Rectal smooth muscle tissue (tissue), 1 donor: ENCODE results near the gene ABCC3.

Experiments
- H3K27ac ChIP-seq: one replicate; pipeline ENCODE4 v1.7.0; 2013; ENCODE audit warnings: low read depth, low read length, inconsistent platforms
- H3K27me3 ChIP-seq: one replicate; pipeline ENCODE4 v1.7.0; 2013; ENCODE audit warnings: low read length; ENCODE audit not compliant: control insufficient read depth, insufficient read depth
- H3K36me3 ChIP-seq: one replicate; pipeline ENCODE4 v1.7.0; 2013; ENCODE audit warnings: low read length; ENCODE audit not compliant: control insufficient read depth, insufficient read depth
- H3K4me1 ChIP-seq: one replicate; pipeline ENCODE4 v1.7.0; 2013; ENCODE audit warnings: low read length; ENCODE audit not compliant: control insufficient read depth, insufficient read depth
- H3K4me3 ChIP-seq: one replicate; pipeline ENCODE4 v1.7.0; 2013; ENCODE audit warnings: low read length
- H3K9ac ChIP-seq: one replicate; pipeline ENCODE4 v1.7.0; 2013; ENCODE audit warnings: low read length

ABCC3 gene

GRCh38 chr17:50682441-50682840, 47.8 kb downstream of the ABCC3 start:
- Histone ChIP-seq H3K27ac (no peak overlapping the region), H3K36me3 (no peaks in the 10 kb centered on the region), H3K4me3 (no peak overlapping the region), H3K9ac (no peak overlapping the region), H3K4me1 (peaks cover 15% of the 10 kb centered on the region), H3K27me3 (no peaks in the 10 kb centered on the region)

DNA sequence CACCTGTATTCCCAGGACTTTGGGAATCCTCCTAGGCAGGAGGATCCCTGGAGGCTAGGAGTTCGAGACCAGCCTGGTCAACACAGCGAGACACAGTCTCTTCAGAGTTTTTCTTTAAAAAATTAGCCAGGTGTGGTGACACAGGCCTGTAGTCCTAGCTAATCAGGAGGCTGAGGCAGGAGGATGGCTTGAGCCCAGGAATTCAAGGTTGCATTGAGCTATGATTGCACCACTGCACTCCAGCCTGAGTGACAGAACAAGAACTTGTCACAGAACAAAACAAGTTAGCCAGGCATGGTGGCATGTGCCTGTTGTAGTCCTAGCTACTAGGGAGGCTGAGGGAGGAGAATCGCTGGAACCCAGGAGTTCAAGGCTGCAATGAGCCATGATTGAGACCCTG, 48.3 kb downstream of the ABCC3 start:
- no peaks in the 10 kb centered on the region for H3K27me3 ChIP-seq
- no peak overlapping the region for H3K27ac ChIP-seq
- H3K9ac ChIP-seq: no peak overlapping the region

DNA sequence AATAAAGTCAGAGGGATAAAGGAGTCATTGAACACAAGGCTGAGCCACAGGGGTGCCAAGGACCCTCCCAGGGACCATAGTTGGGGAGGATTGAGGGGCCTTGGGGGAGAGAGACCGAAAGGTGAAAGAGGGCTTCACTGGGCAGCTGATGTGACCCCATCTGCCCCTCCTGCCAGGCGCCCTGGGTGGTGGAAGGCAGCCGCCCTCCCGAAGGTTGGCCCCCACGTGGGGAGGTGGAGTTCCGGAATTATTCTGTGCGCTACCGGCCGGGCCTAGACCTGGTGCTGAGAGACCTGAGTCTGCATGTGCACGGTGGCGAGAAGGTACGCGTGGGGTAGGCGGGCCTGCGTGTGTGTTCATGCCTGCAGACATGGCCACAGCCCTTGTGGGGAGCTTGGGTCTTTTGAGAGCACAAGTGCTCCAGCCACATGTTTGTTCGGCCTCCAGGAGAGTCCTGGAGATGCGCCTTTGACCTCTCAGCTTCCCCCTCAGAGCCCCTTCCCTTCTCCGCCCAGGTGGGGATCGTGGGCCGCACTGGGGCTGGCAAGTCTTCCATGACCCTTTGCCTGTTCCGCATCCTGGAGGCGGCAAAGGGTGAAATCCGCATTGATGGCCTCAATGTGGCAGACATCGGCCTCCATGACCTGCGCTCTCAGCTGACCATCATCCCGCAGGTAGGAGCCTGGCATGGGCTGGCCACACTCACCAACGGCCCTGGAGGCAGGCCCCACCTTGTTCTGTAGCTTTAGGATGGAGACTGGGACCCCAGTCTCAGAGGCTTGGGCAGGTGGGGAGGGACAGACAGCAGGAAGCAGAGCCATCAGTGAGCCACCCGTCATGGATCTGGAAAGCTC, 49.0 kb downstream of the ABCC3 start:
- Histone ChIP-seq H3K9ac (no peak overlapping the region), H3K36me3 (no peaks in the 10 kb centered on the region), H3K4me1 (peaks cover 16% of the 10 kb centered on the region), H3K27ac (no peak overlapping the region), H3K27me3 (no peaks in the 10 kb centered on the region), H3K4me3 (no peak overlapping the region)

More for the DNA sequence above, 48.3 kb downstream of the ABCC3 start:
- Histone ChIP-seq H3K4me3 (no peak overlapping the region), H3K4me1 (peaks cover 16% of the 10 kb centered on the region), H3K36me3 (no peaks in the 10 kb centered on the region)

DNA sequence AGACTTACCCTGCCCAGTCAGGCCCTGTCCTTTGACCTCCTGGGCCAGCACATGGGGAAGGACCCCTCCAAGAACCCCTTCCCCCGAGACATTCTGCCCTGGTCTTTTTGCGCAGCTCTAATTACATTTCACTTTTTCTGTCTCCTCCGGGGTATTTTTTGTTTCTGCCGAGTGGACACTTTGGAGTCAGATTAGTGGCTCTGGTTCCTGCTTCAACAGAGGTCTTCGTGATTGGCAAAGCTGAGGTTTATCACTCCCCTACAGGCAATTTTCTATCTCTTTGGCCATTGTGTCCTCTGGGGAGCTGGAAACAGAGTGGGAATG, 49.6 kb downstream of the ABCC3 start:
- Histone ChIP-seq H3K9ac (no peak overlapping the region), H3K36me3 (no peaks in the 10 kb centered on the region), H3K27ac (no peak overlapping the region), H3K4me3 (no peak overlapping the region), H3K4me1 (peaks cover 16% of the 10 kb centered on the region), H3K27me3 (no peaks in the 10 kb centered on the region)

GRCh38 chr17:50684612-50685333, 50.1 kb downstream of the ABCC3 start:
- no peaks in the 10 kb centered on the region for H3K27me3 ChIP-seq
- no peak overlapping the region for H3K4me3 ChIP-seq
- H3K27ac ChIP-seq: no peak overlapping the region
- H3K4me1 ChIP-seq: peaks cover 16% of the 10 kb centered on the region
- no peak overlapping the region for H3K9ac ChIP-seq
- H3K36me3 ChIP-seq: no peaks in the 10 kb centered on the region

DNA sequence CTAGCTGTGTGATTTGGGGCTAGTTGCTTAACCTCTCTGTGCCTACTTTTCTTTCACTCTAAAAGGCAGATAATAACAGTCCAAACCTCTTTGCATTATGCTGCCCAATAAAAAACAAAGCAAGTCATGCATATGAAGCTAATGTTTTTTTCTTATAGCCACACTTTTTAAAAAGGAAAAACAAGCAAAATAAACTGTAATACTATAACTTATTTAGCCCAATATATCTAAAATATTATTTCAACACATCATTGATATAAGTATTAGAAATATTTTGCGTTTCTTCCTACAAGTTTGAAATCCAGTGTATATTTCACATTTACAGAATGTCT, 50.6 kb downstream of the ABCC3 start:
- Histone ChIP-seq H3K27me3 (no peaks in the 10 kb centered on the region), H3K4me3 (no peak overlapping the region), H3K27ac (no peak overlapping the region), H3K36me3 (no peaks in the 10 kb centered on the region), H3K9ac (no peak overlapping the region), H3K4me1 (peaks cover 16% of the 10 kb centered on the region)

DNA sequence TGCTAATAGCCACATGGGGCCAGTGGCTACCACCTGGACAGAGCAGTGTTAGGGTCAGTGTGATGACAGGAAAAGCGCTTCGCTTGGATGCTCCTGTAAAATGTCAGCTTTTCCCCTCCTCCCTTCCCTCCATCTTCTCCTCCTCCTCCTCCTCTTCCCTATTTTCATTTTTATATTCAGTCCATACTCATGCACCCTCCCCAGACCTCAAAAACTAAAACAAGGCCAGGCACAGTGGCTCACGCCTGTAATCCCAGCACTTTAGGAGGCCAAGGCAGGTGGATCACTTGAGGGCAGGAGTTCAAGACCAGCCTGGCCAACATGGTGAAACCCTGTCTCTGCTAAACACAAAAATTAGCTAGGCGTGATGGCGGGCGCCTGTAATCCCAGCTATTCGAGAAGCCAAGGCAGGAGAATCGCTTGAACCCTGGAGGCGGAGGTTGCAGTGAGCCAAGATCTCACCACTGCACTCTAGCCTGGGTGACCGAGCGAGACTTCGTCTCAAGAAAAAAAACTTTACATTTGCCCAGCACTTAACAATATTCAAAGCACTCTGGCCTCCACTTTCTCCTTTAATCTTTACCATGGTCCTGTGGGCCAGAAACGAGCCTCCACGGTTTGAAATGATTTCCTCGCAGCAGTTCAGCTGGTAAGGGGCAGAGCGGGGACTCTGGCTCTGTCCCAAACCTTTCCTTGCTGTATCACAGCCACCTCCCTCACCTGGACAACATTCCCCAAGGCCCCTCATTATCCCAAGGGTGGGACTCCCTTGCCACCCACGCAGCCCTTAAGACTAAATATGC, 51.2 kb downstream of the ABCC3 start:
- Histone ChIP-seq H3K27ac (peak overlapping the region; percentile 69), H3K9ac (no peak overlapping the region), H3K27me3 (no peaks in the 10 kb centered on the region), H3K36me3 (no peaks in the 10 kb centered on the region), H3K4me3 (peak overlapping the region; percentile 1), H3K4me1 (peaks cover 19% of the 10 kb centered on the region)

GRCh38 chr17:50686494-50687199, 52.0 kb downstream of the ABCC3 start:
- H3K36me3 ChIP-seq: no peaks in the 10 kb centered on the region
- peak overlapping the region; percentile 69 for H3K27ac ChIP-seq
- H3K9ac ChIP-seq: no peak overlapping the region
- H3K4me1 ChIP-seq: peaks cover 23% of the 10 kb centered on the region
- H3K27me3 ChIP-seq: no peaks in the 10 kb centered on the region
- H3K4me3 ChIP-seq: peak overlapping the region; percentile 1

DNA sequence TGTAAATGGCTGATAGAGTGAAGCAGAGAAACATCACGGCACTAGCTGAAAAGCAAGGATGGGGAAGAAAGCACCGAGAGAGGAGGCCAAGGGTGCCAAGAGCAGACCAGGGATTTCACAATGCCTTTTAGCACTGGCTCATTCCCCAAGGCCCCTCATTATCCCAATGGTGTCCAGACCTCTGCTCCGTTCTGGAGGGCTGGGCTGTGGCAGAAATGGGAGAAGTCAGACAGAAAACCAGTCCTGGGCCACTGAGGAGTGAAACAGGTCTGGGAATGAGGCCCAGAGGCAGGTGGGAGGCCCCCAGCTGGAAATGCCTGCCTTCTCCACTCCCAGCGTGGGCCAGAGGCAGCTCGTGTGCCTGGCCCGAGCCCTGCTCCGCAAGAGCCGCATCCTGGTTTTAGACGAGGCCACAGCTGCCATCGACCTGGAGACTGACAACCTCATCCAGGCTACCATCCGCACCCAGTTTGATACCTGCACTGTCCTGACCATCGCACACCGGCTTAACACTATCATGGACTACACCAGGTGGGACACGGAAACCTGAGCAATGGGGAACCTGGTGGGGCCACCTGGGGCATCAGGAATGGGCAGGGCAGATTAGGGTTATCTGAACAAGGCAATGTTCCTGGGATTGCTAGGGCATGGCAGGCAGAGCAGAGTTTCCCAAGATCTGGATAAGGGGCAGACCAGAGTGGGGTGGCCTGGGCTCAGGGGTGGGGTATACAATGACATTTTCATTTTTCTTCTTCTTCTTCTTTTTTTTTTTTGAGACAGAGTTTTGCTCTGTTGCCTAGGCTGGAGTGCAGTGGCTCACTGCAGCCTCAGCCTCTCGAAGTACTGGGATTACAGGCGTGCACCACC, 52.8 kb downstream of the ABCC3 start:
- Histone ChIP-seq H3K27me3 (no peaks in the 10 kb centered on the region), H3K9ac (no peak overlapping the region), H3K4me1 (peaks cover 30% of the 10 kb centered on the region), H3K27ac (peak overlapping the region; percentile 69), H3K4me3 (no peak overlapping the region), H3K36me3 (no peaks in the 10 kb centered on the region)

- Histone ChIP-seq H3K4me3 (no peak overlapping the region), H3K27ac (no peak overlapping the region), H3K4me1 (peaks cover 38% of the 10 kb centered on the region), H3K27me3 (no peaks in the 10 kb centered on the region), H3K36me3 (peaks cover under 1% of the 10 kb centered on the region), H3K9ac (no peak overlapping the region)
Observed at GRCh38 chr17:50688245-50688644, 53.6 kb downstream of the ABCC3 start.

DNA sequence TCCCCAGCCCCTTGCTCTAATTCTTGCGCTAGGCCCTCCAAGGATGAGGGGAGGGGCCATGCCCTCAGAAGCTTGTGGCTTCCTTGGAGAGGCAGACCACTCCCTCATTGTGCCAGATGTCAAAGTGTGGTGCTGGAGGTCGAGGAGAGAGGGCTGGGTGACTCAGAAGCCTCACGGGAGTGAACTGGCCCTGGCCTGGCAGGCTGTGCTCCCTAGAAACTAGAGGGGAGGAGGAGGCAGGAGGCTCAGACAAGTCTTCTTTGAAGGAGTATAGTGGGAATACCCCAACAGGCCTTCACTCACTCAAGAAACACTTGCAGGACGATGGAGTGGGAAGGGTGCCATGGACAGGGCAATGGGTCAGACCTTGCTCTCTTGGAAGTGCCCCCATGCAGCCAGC, 54.6 kb downstream of the ABCC3 start:
- peaks cover 43% of the 10 kb centered on the region for H3K4me1 ChIP-seq
- no peak overlapping the region for H3K27ac ChIP-seq
- no peak overlapping the region for H3K9ac ChIP-seq

More for the DNA sequence above, 54.6 kb downstream of the ABCC3 start:
- H3K36me3 ChIP-seq: peaks cover 3% of the 10 kb centered on the region
- H3K27me3 ChIP-seq: no peaks in the 10 kb centered on the region
- H3K4me3 ChIP-seq: no peak overlapping the region
